Progenitor cell of endocrine pancreas (in vitro differentiated cells): ENCODE measurements around the gene ATP6V1F. TPM values are rescaled to one million over a fixed set of nuclear protein-coding genes. Genes with fewer than 3 reads are reported as not detected.
A peak's percentile ranks its signal among the peaks of the same experiment; 100 is the strongest.

Experiments
- DNase-seq: peaks from one replicate; pipeline ENCODE4 v3.0.0; 2021; ENCODE audit warnings: low spot score; ENCODE audit not compliant: unreplicated experiment
- H3K27ac Mint-ChIP-seq: 2 replicates; pipeline ENCODE4 v1.8.0; 2021; ENCODE audit warnings: mild to moderate bottlenecking, moderate library complexity, mixed read lengths
- H3K27me3 Mint-ChIP-seq: 2 replicates; pipeline ENCODE4 v1.8.0; 2021; ENCODE audit warnings: mixed read lengths
- H3K36me3 Mint-ChIP-seq: 2 replicates; pipeline ENCODE4 v1.8.0; 2022; ENCODE audit warnings: mixed read lengths; ENCODE audit not compliant: insufficient read depth
- H3K4me1 Mint-ChIP-seq: 2 replicates; pipeline ENCODE4 v1.8.0; 2021; ENCODE audit warnings: low read depth, mixed read lengths
- H3K4me3 Mint-ChIP-seq: 2 replicates; pipeline ENCODE4 v1.8.0; 2021; ENCODE audit warnings: low read depth, mild to moderate bottlenecking, moderate library complexity, mixed read lengths
- H3K9me3 Mint-ChIP-seq: 2 replicates; pipeline ENCODE4 v1.8.0; 2021; ENCODE audit warnings: low read depth, mixed read lengths
- total RNA-seq: library from RNA; stranded (reverse); gene quantifications from 2 replicates; pipeline ENCODE4 v1.2.1, GENCODE V29; 2021
- TF ChIP-seq, protein P1 (sequence below): fragments of 200-600 bp; sonication (generic); IDR thresholded peaks from one replicate; pipeline ENCODE4 v1.5.0; 2021; ENCODE audit warnings: antibody characterized with exemption, mild to moderate bottlenecking; ENCODE audit not compliant: unreplicated experiment

Gene ATP6V1F
- total RNA-seq, 1 donor from 2014 or later = 119 TPM

DNA sequence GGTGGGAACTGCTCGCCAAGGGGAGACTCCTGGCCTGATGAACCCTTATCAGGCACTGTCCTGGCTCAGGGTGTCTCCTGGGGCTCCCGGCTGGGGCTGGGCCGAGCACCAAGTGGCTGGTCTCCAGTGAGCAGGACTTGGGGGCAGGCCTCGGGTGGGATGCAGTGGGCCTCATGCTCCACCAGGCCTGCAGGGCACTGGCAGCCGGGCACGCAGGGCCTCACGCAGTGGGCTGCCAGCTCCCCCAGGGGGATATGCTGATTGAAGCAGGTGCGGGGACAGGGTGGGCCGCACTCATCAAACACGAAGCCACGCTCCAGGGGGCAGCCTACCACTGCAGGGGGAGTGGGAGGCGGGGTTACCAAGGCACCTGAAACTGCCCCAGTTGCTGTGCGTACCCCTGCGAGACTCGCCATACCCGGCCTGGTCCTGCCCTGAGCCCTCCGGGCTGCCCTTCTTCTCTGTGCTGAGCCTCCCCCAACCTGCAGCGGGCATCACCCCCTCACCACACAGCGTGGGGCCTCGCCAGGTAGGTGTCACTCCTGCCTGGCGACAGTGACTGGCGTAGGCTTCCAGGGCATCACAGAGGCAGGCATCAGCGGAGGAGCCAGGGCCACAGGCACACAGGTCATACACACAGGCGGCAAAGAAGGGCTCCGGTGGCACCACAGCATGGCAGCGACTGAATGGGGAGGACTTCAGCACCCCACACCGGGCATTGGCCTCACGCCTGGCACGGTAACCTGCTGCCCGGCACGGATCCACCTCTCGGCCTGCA is 14.5 kb downstream of the ATP6V1F start:
- H3K9me3 Mint-ChIP-seq = no peaks in the 10 kb centered on the region
- TF ChIP-seq, protein P1, sequence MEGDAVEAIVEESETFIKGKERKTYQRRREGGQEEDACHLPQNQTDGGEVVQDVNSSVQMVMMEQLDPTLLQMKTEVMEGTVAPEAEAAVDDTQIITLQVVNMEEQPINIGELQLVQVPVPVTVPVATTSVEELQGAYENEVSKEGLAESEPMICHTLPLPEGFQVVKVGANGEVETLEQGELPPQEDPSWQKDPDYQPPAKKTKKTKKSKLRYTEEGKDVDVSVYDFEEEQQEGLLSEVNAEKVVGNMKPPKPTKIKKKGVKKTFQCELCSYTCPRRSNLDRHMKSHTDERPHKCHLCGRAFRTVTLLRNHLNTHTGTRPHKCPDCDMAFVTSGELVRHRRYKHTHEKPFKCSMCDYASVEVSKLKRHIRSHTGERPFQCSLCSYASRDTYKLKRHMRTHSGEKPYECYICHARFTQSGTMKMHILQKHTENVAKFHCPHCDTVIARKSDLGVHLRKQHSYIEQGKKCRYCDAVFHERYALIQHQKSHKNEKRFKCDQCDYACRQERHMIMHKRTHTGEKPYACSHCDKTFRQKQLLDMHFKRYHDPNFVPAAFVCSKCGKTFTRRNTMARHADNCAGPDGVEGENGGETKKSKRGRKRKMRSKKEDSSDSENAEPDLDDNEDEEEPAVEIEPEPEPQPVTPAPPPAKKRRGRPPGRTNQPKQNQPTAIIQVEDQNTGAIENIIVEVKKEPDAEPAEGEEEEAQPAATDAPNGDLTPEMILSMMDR = no peak
- no peaks in the 10 kb centered on the region for H3K36me3 Mint-ChIP-seq
- no peaks in the 10 kb centered on the region for H3K4me1 Mint-ChIP-seq
- H3K27ac Mint-ChIP-seq = no peak overlapping the region
- no peak overlapping the region for H3K4me3 Mint-ChIP-seq
- no peak for DNase-seq
- H3K27me3 Mint-ChIP-seq = peaks cover 4% of the 10 kb centered on the region

DNA sequence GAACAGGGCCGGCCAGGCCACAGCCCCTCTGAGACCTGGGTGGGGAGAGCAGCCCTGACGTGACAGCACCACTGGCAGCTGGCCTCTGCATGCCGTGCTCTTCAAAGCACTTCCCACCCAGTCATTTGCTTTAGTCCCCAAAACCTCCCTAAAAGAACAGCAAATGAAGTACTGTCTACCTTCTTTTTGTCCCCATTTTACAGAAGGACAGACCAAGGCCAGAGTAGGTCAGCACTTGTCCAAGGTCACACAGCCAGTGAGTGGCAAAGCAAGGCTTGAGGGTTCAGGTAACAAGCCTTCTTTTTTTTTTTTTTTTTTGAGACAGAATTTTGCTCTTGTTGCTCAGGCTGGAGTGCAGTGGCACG is 15.1 kb downstream of the ATP6V1F start:
- Mint-ChIP-seq H3K4me3 (no peak overlapping the region), H3K27me3 (peaks cover 2% of the 10 kb centered on the region), H3K27ac (no peak overlapping the region), H3K4me1 (no peaks in the 10 kb centered on the region), H3K36me3 (no peaks in the 10 kb centered on the region), H3K9me3 (no peaks in the 10 kb centered on the region)
- no peak for DNase-seq
- TF ChIP-seq, protein P1 = no peak

DNA sequence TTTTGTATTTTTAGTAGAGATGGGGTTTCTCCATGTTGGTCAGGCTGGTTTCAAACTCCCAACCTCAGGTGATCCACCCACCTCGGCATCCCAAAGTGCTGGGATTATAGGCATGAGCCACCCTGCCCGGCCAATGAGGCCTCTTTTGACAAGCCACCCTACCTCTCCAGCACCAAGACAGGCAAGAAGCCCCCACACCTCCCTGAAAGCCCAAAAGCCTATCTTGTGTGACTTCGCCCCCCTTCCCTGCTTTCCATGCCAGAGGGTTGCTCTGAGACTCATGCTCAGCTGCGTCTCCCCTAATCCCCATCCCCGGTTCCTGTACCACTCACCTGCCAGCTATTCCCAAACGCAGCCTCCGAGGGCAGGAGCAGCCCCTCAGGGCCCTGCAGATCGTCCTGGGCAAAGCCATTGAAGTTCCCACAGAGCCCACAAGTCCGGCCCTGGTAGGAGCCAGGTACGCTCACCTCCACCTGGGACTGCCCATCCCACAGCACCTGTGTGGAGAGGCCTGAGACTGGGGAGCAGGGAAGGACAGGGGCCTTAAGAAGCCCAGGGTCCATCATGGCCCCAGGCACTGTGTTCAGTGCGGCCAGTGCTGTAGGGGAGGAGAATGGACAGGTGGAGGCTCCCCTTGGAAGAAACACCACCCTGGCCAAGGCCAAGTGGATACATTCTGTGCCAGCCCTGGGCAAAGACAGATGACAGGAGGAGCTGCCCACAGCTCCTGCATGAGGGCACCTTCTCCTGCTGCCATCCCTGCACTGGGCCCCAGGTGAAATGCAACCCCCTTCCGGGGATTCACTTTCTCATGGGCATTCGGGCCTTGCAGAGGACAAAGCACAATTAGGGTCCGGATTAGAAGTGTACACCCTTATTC is 15.8 kb downstream of the ATP6V1F start:
- no peaks in the 10 kb centered on the region for H3K9me3 Mint-ChIP-seq
- H3K27ac Mint-ChIP-seq = no peak overlapping the region
- H3K36me3 Mint-ChIP-seq = no peaks in the 10 kb centered on the region

DNA sequence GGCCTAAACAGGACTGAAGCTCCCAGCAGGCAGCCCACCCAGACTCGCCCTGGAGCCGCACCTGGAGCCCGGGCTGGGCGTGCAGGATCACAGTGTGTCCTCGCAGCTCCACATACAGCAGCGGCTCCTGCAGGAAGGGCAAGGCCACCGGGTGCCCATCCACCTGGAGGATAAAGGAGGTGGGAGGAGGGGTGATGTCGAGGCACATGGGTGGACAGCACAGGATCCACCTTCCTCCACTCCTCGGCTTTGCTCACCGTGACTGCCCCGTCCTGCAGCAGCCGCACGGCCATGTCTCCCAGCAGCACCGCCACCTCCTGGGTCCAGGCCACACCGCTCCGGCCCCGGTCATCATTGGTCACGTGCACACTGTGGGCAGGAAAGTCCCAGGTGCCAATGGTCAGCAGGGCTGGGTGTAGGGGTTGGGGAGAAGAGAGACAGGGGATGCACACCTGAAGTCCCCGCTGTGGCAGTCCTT is 16.8 kb downstream of the ATP6V1F start:
- H3K36me3 Mint-ChIP-seq = no peaks in the 10 kb centered on the region
- H3K4me1 Mint-ChIP-seq = no peaks in the 10 kb centered on the region
- TF ChIP-seq, protein P1 = no peak
- no peaks in the 10 kb centered on the region for H3K9me3 Mint-ChIP-seq
- no peak overlapping the region for H3K27ac Mint-ChIP-seq
- H3K27me3 Mint-ChIP-seq = no peaks in the 10 kb centered on the region
- DNase-seq = no peak
- no peak overlapping the region for H3K4me3 Mint-ChIP-seq

More for the DNA sequence above, 15.8 kb downstream of the ATP6V1F start:
- no peaks in the 10 kb centered on the region for H3K4me1 Mint-ChIP-seq
- no peak for DNase-seq
- H3K4me3 Mint-ChIP-seq = no peak overlapping the region
- no peaks in the 10 kb centered on the region for H3K27me3 Mint-ChIP-seq
- TF ChIP-seq, protein P1 = no peak

DNA sequence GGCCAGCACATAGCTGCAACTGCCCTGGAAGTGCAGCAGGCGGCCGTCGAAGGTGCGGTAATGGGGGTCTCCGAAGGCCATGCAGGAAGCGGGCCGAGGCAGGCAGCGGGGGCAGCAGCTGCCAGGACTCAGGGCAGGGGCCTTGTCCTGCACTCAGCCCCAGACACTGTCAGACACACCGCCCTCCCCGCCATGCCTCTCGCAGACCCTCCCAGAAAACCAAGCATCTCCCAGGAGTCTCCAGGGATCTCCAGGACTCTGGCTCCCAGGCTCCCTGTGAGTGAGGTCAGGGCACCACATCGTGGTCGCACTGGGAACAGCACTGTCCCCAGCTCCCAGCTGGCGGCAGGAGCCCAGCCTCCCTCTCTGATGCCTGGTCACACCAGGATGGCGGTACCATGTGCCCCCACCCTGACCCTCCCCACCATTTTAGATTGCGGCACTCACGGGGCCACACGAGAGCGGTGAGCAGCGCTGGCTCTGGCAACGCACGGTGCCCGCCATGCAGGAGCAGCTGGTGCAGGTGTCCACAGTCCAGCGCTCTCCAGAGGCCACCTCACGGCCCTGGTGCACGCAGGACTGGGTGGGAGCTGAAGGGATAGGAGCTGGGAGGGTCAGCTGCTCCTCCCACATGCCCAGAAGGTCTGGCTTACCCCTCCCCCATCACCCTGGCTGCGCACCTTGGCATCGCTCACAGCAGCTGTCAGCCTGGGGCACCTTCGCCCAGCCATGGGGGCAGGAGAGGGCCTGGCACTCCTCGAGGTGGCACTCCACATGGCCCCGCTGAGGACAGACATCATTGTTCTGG is 17.5 kb downstream of the ATP6V1F start:
- H3K4me3 Mint-ChIP-seq = no peak overlapping the region
- H3K9me3 Mint-ChIP-seq = no peaks in the 10 kb centered on the region
- H3K4me1 Mint-ChIP-seq = no peaks in the 10 kb centered on the region
- DNase-seq = peak; percentile 52
- H3K27ac Mint-ChIP-seq = no peak overlapping the region
- TF ChIP-seq, protein P1 = peak; percentile 76
- H3K27me3 Mint-ChIP-seq = no peaks in the 10 kb centered on the region
- H3K36me3 Mint-ChIP-seq = no peaks in the 10 kb centered on the region
